GM19468 (cell line): ENCODE data around the gene PCDH9.

ENCODE experiments used
- ATAC-seq: cut with Tn5 transposase; IDR thresholded peaks from one replicate; pipeline ENCODE4 v1.9.1; 2021; ENCODE audit warnings: mild to moderate bottlenecking, moderate library complexity, moderate number of reproducible peaks; ENCODE audit not compliant: unreplicated experiment; ENCODE audit errors: extremely low read depth

Gene PCDH9

DNA sequence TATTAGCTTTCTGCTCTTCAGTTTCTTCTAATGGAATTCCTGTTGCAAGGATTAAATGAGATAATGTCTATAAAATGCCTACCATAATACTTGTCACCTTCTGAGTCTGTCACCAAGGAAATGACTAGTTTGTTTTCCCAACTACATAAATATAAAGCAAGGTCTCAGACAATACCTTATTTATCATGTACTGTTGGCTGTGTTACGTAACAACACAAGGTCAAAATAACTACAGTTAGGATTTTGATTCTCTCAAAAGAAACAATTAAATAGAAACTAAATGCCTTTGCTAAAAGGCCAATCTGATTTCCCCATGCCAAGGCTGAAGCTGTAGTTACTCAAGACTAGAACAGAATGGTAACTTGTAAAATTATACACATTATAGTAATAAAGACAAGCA is 134.5 kb downstream of the PCDH9 start:
- ATAC-seq, result no peak

- ATAC-seq, result no peak
Measured at GRCh38 chr13:67094952-67095351, 135.2 kb downstream of the PCDH9 start.

- ATAC-seq, result no peak
Measured at GRCh38 chr13:67094078-67094477, 136.1 kb downstream of the PCDH9 start.

DNA sequence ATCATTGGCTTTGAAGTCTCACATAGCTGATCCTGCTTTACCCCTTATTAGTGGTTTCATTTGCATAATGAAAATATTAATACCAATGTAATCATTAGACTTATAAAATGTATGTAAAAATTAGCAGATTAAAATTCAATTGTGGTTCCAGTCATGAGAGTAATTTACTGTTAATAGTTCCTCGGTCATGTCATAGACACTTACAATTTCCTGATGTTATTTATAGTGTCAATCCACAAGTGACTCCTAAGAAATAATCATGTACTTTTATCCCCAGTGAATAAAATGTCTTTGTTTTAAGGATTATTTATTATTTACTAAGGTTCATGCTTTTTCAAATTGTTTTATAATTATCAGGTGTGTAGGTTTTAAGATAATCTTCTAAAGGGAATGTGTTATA is 138.5 kb downstream of the PCDH9 start:
- no peak for ATAC-seq

DNA sequence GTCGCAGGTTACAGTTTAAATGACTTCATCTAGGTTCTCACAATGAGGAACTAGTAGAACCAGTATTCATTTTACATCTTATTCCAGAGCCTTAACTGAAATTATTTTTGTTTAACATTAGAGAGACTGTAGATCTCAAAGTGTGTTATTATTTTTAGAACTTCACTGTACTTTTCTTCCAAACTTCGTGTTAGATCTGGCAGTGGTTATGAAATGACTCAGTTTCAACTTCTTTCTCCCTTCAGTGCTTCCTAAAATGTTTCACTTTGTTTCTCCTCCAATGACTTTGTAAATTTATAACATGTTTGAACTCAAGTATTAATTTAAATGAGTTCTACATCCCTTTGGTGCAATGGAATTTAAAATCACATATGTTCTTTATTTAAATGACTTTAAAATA is 139.3 kb downstream of the PCDH9 start:
- ATAC-seq, result no peak

GRCh38 chr13:67087527-67087926 is 142.6 kb downstream of the PCDH9 start:
- no peak for ATAC-seq

- ATAC-seq, result no peak
Measured at GRCh38 chr13:67086260-67086659, 143.9 kb downstream of the PCDH9 start.

GRCh38 chr13:67084066-67084465 is 146.1 kb downstream of the PCDH9 start:
- ATAC-seq, result no peak

- ATAC-seq, result no peak
Measured at GRCh38 chr13:67083519-67083918, 146.6 kb downstream of the PCDH9 start.

DNA sequence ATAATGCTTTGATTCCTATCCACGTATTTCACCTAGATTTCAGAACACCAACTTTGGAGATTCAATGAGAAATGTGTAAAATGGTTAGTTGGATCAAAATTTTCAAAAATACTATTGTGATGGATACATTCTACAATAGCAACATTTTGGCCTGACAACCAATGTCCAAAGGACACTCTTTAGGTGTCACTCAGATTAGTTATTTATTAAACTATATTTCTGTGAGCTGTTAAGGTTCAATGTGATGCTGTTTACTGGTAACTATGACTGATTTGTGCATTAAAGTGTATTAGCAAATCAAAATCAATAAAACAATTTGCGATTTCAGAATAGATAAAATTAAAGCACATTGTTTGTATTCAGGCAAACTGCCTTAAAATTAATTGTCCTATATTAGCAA is 149.8 kb downstream of the PCDH9 start:
- ATAC-seq, result no peak

- ATAC-seq, result no peak
Measured at GRCh38 chr13:67078062-67078461, 152.1 kb downstream of the PCDH9 start.

GRCh38 chr13:67077132-67077531 is 153.0 kb downstream of the PCDH9 start:
- ATAC-seq, result no peak

GRCh38 chr13:67076378-67076777 is 153.8 kb downstream of the PCDH9 start:
- ATAC-seq, result no peak

- ATAC-seq, result no peak
Measured at GRCh38 chr13:67075239-67075638, 154.9 kb downstream of the PCDH9 start.

GRCh38 chr13:67071918-67072598 is 158.1 kb downstream of the PCDH9 start:
- no peak for ATAC-seq

DNA sequence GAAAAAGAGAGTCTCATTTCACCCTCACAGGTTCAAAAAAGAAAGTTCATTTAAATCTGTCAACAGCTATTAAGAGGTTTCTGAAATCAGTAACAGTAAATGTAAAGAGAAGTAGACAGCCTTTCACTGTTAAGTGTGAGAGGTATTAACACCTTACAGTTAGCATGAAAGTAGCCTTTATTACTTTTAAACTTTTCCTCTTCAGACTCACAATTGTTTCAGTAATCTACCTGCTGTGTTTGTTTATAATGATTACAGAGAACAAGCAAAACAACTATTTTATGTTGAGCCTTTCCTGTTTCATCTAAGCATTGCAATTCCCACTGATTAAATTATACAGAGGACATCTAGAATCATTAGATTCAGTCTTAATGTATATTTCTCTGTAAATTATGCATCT is 159.8 kb downstream of the PCDH9 start:
- no peak for ATAC-seq

DNA sequence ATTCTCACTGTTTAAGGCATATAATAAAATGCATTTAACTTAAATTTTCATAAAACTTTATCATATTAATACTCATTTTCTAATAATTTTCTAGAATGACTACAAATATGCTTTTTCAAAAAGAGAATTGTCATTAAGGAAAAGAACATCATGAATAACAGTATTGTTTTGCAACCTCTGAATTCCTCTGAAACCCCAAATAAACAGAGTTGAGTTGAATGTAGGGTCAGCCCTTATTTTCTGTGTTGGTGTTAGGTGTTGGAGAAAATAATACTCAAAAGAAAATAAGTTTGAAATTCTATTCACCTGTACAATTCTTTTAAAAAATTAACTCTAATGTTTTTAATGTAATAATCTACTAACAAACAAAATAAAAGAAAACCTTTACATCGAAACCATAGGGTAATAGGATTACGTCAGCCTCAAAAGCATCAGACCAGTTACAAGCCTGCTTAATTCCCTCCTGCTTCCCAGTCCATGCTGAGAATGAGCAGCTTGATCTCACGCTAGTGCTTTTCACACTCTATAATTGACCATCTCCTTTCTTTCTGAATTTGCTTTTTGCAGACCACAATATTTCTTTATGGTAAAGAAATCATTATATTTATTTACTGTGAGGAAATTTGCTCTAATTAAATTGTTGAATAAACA is 160.9 kb downstream of the PCDH9 start:
- ATAC-seq, result no peak

GRCh38 chr13:67064920-67065319 is 165.2 kb downstream of the PCDH9 start:
- no peak for ATAC-seq

DNA sequence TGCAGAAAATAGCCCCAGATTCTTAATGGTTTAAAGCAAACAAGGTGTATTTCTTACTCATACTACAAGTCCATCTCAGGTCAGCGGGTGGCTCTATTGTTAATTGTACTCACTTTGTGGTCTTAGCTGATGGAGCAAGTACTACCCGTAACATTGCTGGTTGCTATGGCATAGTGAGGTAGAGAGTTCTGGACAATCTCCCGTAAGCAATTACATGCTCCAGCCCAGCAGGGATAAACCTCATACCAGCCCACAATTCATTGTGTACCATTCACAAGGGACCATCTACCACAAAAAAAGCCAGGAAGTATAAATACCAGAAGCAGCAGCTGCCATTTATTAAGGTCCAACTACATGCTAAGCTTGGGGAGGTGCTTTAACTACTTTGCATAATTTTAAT is 167.1 kb downstream of the PCDH9 start:
- ATAC-seq, result no peak

- ATAC-seq, result no peak
Measured at GRCh38 chr13:67062160-67062559, 168.0 kb downstream of the PCDH9 start.

DNA sequence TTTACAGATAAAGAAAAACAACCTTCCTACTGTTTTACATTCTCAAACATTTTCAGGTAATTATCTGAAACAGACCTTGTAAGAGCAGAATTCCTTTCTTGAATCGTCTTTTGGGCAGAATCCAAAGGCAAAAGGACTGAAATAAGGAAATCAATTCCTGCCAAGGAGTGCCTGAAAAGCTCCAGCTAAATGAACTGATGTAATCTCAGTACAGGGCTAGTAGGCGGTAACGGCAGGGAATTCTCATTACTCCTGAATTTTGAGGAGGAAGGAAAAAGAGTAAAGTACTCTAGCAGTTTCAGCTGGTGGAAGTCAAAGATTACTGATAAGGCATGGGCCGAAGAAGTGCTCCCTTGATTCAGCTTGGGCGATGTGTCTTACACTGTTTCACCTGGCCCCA is 168.4 kb downstream of the PCDH9 start:
- no peak for ATAC-seq
